Stimulated activated naive B cell treated with anti-CD40 and anti-IgM and Interleukin-4, amounts not matched to agents 10 μg/mL and 1 μg/mL and 100 μg/mL, for 72 hours (primary cell): ENCODE results near the gene SLC17A1.

ENCODE experiments used
- ATAC-seq, 2 donors: fragments of 150-1000 bp; cut with Tn5 transposase; replicated peaks; 2 replicates each; pipeline ENCODE4 v1.10.0; 2021; ENCODE audit warnings: moderate library complexity in 1 of 2
- DNase-seq: peaks from one replicate; pipeline ENCODE4 v3.0.0; 2021
- H3K27ac Mint-ChIP-seq: one replicate; pipeline ENCODE4 v1.8.0; 2022; ENCODE audit warnings: mild to moderate bottlenecking, mixed read lengths
- H3K27me3 Mint-ChIP-seq, 2 donors: one replicate each; pipeline ENCODE4 v1.8.0; 2022; ENCODE audit warnings: mixed read lengths in 2 of 2
- H3K36me3 Mint-ChIP-seq, 2 donors: one replicate each; pipeline ENCODE4 v1.8.0; 2022; ENCODE audit warnings: mixed read lengths in 2 of 2, mild to moderate bottlenecking in 1 of 2
- H3K4me1 Mint-ChIP-seq, 2 donors: one replicate each; pipeline ENCODE4 v1.8.0; 2022; ENCODE audit warnings: mixed read lengths in 2 of 2, mild to moderate bottlenecking in 1 of 2
- H3K4me3 Mint-ChIP-seq, 2 donors: one replicate each; pipeline ENCODE4 v1.8.0; 2022; ENCODE audit warnings: mild to moderate bottlenecking in 2 of 2, mixed read lengths in 2 of 2, moderate library complexity in 1 of 2
- H3K9me3 Mint-ChIP-seq, 2 donors: one replicate each; pipeline ENCODE4 v1.8.0; 2022; ENCODE audit warnings: mixed read lengths in 2 of 2, mild to moderate bottlenecking in 1 of 2

The SLC17A1 gene

GRCh38 chr6:25852756-25853155 is 20.9 kb upstream of the SLC17A1 start:
- no peak for ATAC-seq
- Mint-ChIP-seq H3K36me3 (no peaks in the 10 kb centered on the region), H3K4me1 (no peaks in the 10 kb centered on the region), H3K27me3 (peaks cover under 1 to 2% of the 10 kb centered on the region in 2 donors), H3K27ac (no peak overlapping the region), H3K4me3 (no peak overlapping the region), H3K9me3 (no peaks in the 10 kb centered on the region)
- no peak for DNase-seq

- DNase-seq (no peak), ATAC-seq (no peak)
- no peak overlapping the region for H3K4me3 Mint-ChIP-seq
- H3K27me3 Mint-ChIP-seq, result peaks cover 3% of the 10 kb centered on the region in 2 donors
- no peaks in the 10 kb centered on the region for H3K4me1 Mint-ChIP-seq
- no peaks in the 10 kb centered on the region for H3K36me3 Mint-ChIP-seq
- no peaks in the 10 kb centered on the region for H3K9me3 Mint-ChIP-seq
- no peak overlapping the region for H3K27ac Mint-ChIP-seq
These were observed 20.1 kb upstream of the SLC17A1 start for GRCh38 chr6:25851961-25852360.

GRCh38 chr6:25844518-25844917 is 12.7 kb upstream of the SLC17A1 start:
- DNase-seq, result no peak
- no peak for ATAC-seq
- no peaks in the 10 kb centered on the region for H3K36me3 Mint-ChIP-seq
- no peaks in the 10 kb centered on the region for H3K4me1 Mint-ChIP-seq
- H3K9me3 Mint-ChIP-seq, result no peaks in the 10 kb centered on the region
- no peak overlapping the region for H3K4me3 Mint-ChIP-seq
- H3K27ac Mint-ChIP-seq, result no peak overlapping the region
- peaks cover 14 to 17% of the 10 kb centered on the region in 2 donors for H3K27me3 Mint-ChIP-seq

- peaks cover 14 to 17% of the 10 kb centered on the region in 2 donors for H3K27me3 Mint-ChIP-seq
- H3K4me1 Mint-ChIP-seq, result no peaks in the 10 kb centered on the region
- ATAC-seq (peak; percentile 74 to 79), DNase-seq (no peak)
- H3K27ac Mint-ChIP-seq, result no peak overlapping the region
- H3K36me3 Mint-ChIP-seq, result no peaks in the 10 kb centered on the region
- no peaks in the 10 kb centered on the region for H3K9me3 Mint-ChIP-seq
- H3K4me3 Mint-ChIP-seq, result no peak overlapping the region
These were observed 10.7 kb upstream of the SLC17A1 start for GRCh38 chr6:25842526-25842925.

- Mint-ChIP-seq H3K27ac (no peak overlapping the region), H3K9me3 (no peaks in the 10 kb centered on the region), H3K4me1 (no peaks in the 10 kb centered on the region), H3K27me3 (peaks cover 14 to 22% of the 10 kb centered on the region in 2 donors), H3K36me3 (no peaks in the 10 kb centered on the region), H3K4me3 (no peak overlapping the region)
- ATAC-seq, result no peak
- DNase-seq, result no peak
These were observed 3.8 kb upstream of the SLC17A1 start for GRCh38 chr6:25835442-25836283.

- Mint-ChIP-seq H3K4me1 (no peaks in the 10 kb centered on the region), H3K9me3 (no peaks in the 10 kb centered on the region), H3K27ac (no peak overlapping the region), H3K27me3 (peaks cover 14 to 17% of the 10 kb centered on the region in 2 donors), H3K36me3 (no peaks in the 10 kb centered on the region), H3K4me3 (no peak overlapping the region)
- DNase-seq (no peak), ATAC-seq (no peak)
These were observed 3.1 kb upstream of the SLC17A1 start for GRCh38 chr6:25834950-25835349.

- Mint-ChIP-seq H3K27me3 (peaks cover 14 to 16% of the 10 kb centered on the region in 2 donors), H3K36me3 (no peaks in the 10 kb centered on the region), H3K4me1 (no peaks in the 10 kb centered on the region), H3K4me3 (no peak overlapping the region), H3K9me3 (no peaks in the 10 kb centered on the region), H3K27ac (no peak overlapping the region)
- no peak for DNase-seq
- ATAC-seq, result no peak
These were observed 1.3 kb upstream of the SLC17A1 start for GRCh38 chr6:25833136-25833535.

GRCh38 chr6:25832670-25833069 is 818 bp upstream of the SLC17A1 start:
- DNase-seq, result no peak
- Mint-ChIP-seq H3K4me3 (no peak overlapping the region), H3K9me3 (no peaks in the 10 kb centered on the region), H3K36me3 (no peaks in the 10 kb centered on the region), H3K27me3 (peaks cover 14 to 19% of the 10 kb centered on the region in 2 donors), H3K27ac (no peak overlapping the region), H3K4me1 (no peaks in the 10 kb centered on the region)
- ATAC-seq, result no peak

- no peak for ATAC-seq
- DNase-seq, result no peak
- Mint-ChIP-seq H3K4me3 (no peak overlapping the region), H3K9me3 (no peaks in the 10 kb centered on the region), H3K4me1 (no peaks in the 10 kb centered on the region), H3K27me3 (peaks cover 14 to 22% of the 10 kb centered on the region in 2 donors), H3K27ac (no peak overlapping the region), H3K36me3 (no peaks in the 10 kb centered on the region)
These were observed 433 bp upstream of the SLC17A1 start for GRCh38 chr6:25832307-25832662.

GRCh38 chr6:25830458-25830857 is 1.4 kb downstream of the SLC17A1 start:
- DNase-seq (no peak), ATAC-seq (no peak)
- H3K36me3 Mint-ChIP-seq, result peaks cover 0 to 1% of the 10 kb centered on the region in 2 donors
- no peak overlapping the region for H3K4me3 Mint-ChIP-seq
- no peaks in the 10 kb centered on the region for H3K4me1 Mint-ChIP-seq
- no peak overlapping the region for H3K27ac Mint-ChIP-seq
- H3K9me3 Mint-ChIP-seq, result peaks cover 6 to 8% of the 10 kb centered on the region in 2 donors
- H3K27me3 Mint-ChIP-seq, result peaks cover 23 to 30% of the 10 kb centered on the region in 2 donors

- no peak overlapping the region for H3K27ac Mint-ChIP-seq
- ATAC-seq (peak; percentile 81 to 99), DNase-seq (no peak)
- H3K27me3 Mint-ChIP-seq, result peaks cover 27 to 32% of the 10 kb centered on the region in 2 donors
- no peak overlapping the region for H3K4me3 Mint-ChIP-seq
- H3K9me3 Mint-ChIP-seq, result peaks cover 8 to 9% of the 10 kb centered on the region in 2 donors
- H3K4me1 Mint-ChIP-seq, result no peaks in the 10 kb centered on the region
- H3K36me3 Mint-ChIP-seq, result peaks cover 0 to 2% of the 10 kb centered on the region in 2 donors
These were observed 2.5 kb downstream of the SLC17A1 start for GRCh38 chr6:25829375-25829774.

- ATAC-seq (no peak), DNase-seq (no peak)
- no peaks in the 10 kb centered on the region for H3K4me1 Mint-ChIP-seq
- peaks cover 27% of the 10 kb centered on the region in 2 donors for H3K27me3 Mint-ChIP-seq
- no peak overlapping the region for H3K27ac Mint-ChIP-seq
- peaks cover 2 to 3% of the 10 kb centered on the region in 2 donors for H3K36me3 Mint-ChIP-seq
- peaks cover 8 to 12% of the 10 kb centered on the region in 2 donors for H3K9me3 Mint-ChIP-seq
- H3K4me3 Mint-ChIP-seq, result no peak overlapping the region
These were observed 10.5 kb downstream of the SLC17A1 start for GRCh38 chr6:25821341-25821740.

- H3K27me3 Mint-ChIP-seq, result peaks cover 22 to 25% of the 10 kb centered on the region in 2 donors
- no peaks in the 10 kb centered on the region for H3K36me3 Mint-ChIP-seq
- H3K27ac Mint-ChIP-seq, result no peak overlapping the region
- DNase-seq (no peak), ATAC-seq (no peak)
- H3K4me3 Mint-ChIP-seq, result no peak overlapping the region
- H3K9me3 Mint-ChIP-seq, result peaks cover 0 to 3% of the 10 kb centered on the region in 2 donors
- no peaks in the 10 kb centered on the region for H3K4me1 Mint-ChIP-seq
These were observed 15.6 kb downstream of the SLC17A1 start for GRCh38 chr6:25816252-25816651.

- Mint-ChIP-seq H3K9me3 (peaks cover 0 to 3% of the 10 kb centered on the region in 2 donors), H3K27me3 (peaks cover 22% of the 10 kb centered on the region in 2 donors), H3K27ac (no peak overlapping the region), H3K4me1 (no peaks in the 10 kb centered on the region), H3K4me3 (no peak overlapping the region), H3K36me3 (no peaks in the 10 kb centered on the region)
- DNase-seq, result no peak
- no peak for ATAC-seq
These were observed 16.7 kb downstream of the SLC17A1 start for GRCh38 chr6:25815194-25815593.

GRCh38 chr6:25804804-25805203 is 27.0 kb downstream of the SLC17A1 start:
- Mint-ChIP-seq H3K36me3 (no peaks in the 10 kb centered on the region), H3K9me3 (peaks cover 0 to 6% of the 10 kb centered on the region in 2 donors), H3K4me1 (no peaks in the 10 kb centered on the region), H3K27ac (no peak overlapping the region), H3K4me3 (no peak overlapping the region), H3K27me3 (peaks cover 15 to 31% of the 10 kb centered on the region in 2 donors)
- DNase-seq, result no peak
- no peak for ATAC-seq
